Hepatocyte (in vitro differentiated cells): Measurements from ENCODE around the gene ALPI.

Source experiments
- EZH2phosphoT487 ChIP-seq: fragments of 200-600 bp; sonication (generic); IDR thresholded peaks from one replicate; pipeline ENCODE4 v1.6.1; 2018; ENCODE audit warnings: antibody characterized with exemption, mild to moderate bottlenecking, low read depth, moderate library complexity; ENCODE audit not compliant: unreplicated experiment, severe bottlenecking
- TF ChIP-seq, protein P1 (sequence below): fragments of 200-600 bp; sonication (generic); IDR thresholded peaks from 2 replicates; pipeline ENCODE4 v1.5.1; 2016; ENCODE audit warnings: antibody characterized with exemption, mild to moderate bottlenecking; ENCODE audit not compliant: poor library complexity

DNA sequence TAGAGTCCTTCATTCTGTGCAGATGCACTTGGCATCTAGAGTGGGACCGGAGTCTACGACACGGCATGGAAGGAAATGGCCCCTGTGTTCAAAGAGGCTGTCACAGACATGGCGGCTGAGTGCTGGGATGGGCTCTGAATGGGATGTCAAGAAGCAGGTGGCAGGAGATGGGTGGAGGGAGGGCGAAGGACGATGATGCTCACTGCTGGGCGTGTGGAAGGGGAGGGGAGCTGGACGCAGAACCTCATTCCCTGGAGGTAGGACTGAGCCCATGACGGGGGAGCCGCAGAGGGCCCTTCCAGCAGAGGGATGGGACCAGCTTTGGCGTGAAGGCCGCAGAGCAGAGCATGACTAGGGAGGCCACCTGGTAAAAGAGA, 18.8 kb upstream of the ALPI start:
- TF ChIP-seq, protein P1, sequence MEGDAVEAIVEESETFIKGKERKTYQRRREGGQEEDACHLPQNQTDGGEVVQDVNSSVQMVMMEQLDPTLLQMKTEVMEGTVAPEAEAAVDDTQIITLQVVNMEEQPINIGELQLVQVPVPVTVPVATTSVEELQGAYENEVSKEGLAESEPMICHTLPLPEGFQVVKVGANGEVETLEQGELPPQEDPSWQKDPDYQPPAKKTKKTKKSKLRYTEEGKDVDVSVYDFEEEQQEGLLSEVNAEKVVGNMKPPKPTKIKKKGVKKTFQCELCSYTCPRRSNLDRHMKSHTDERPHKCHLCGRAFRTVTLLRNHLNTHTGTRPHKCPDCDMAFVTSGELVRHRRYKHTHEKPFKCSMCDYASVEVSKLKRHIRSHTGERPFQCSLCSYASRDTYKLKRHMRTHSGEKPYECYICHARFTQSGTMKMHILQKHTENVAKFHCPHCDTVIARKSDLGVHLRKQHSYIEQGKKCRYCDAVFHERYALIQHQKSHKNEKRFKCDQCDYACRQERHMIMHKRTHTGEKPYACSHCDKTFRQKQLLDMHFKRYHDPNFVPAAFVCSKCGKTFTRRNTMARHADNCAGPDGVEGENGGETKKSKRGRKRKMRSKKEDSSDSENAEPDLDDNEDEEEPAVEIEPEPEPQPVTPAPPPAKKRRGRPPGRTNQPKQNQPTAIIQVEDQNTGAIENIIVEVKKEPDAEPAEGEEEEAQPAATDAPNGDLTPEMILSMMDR, result no peak
- TF ChIP-seq EZH2phosphoT487, result no peak
